T-helper 22 cell (primary cell): ENCODE results near the gene PCK2.
A peak's percentile ranks its signal among the peaks of the same experiment; 100 is the strongest.
"Not testable (repeated sequence)": the region's sequence is repeated elsewhere in the genome, so short reads cannot be mapped to it uniquely, and the experiment has no call there.

Experiments
- DNase-seq: peaks from one replicate; pipeline ENCODE4 v3.0.0-alpha.2; 2020; ENCODE audit warnings: low read depth

Gene PCK2

DNA sequence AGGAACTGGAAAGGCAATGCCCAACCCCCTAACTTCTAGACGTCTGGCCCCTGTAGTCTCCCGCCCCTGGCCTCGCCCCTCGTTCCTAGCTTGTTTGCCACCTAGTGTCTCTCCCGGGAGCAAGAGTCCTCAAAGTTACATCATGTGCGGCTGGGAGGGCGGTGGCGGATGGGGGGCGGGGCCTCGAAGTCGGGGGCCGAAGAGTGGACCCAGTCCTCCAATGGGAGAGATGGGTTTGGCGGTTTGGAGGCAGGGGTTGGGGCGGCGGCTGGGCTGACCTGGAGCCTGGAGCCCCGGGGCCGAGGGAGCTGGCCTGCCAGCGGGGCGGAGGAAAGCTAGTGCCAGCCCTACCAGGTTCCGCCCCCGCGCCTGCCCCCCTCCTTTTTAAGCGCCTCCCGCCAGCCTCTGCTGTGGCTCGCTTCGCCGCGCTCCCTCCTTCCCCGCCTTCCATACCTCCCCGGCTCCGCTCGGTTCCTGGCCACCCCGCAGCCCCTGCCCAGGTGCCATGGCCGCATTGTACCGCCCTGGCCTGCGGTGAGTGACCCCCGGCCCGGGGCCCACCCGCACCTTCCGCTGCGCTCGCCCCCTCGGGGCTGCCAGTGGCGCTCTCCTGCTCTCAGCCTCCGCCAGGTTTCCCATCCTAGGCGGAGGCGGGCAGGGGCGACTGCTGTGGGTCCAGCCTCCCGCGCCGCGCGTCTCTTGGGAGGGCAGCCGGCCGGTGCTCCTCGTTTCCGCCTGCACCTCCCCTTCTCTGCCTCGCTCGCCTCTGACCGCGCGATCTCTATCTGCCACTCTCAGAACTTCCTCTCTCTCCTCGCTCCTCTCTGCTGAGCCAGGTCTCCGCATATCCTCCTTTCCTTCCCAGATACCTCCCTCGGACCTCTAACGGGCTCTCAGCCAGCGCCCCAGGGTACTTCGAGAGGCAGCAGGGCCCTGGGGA lies at the start of gene PCK2:
Gene PCK2, plus strand, starts transcription at position 411 of the 940 bp plus-strand sequence. Its CDS starts 95 bp downstream, at position 506.
- peak; percentile 68 for DNase-seq

DNA sequence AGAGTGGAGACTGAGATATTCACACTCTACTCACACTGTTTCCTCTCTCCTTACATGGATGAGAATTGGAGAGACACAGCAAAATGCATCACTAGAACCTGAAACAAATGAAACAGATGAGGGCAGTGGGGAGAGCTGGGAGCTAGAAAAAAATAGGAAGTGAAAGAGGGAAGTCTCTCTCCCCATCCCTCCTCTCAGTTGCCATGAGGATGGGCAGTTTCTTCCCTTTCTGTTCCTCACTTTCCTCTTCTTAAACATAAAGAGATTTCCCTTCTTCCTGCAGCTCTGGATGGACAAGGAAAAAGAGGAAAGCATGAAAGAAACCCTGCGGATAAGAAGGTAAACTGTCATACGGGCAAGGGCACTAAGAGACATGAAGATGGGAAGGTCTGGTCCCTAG lies 45.1 kb upstream of the PCK2 start:
- not testable (repeated sequence) for DNase-seq

DNA sequence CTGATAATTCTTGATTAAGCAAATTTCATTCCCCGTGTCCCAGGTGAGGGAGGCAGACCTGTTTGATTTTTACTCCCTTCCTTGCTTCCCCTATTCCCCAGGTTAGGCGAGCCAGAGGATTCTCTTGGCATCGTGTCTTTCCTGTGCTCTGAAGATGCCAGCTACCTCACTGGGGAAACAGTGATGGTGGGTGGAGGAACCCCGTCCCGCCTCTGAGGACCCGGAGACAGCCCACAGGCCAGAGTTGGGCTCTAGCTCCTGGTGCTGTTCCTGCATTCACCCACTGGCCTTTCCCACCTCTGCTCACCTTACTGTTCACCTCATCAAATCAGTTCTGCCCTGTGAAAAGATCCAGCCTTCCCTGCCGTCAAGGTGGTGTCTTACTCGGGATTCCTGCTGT lies 43.4 kb upstream of the PCK2 start:
- not testable (repeated sequence) for DNase-seq

DNA sequence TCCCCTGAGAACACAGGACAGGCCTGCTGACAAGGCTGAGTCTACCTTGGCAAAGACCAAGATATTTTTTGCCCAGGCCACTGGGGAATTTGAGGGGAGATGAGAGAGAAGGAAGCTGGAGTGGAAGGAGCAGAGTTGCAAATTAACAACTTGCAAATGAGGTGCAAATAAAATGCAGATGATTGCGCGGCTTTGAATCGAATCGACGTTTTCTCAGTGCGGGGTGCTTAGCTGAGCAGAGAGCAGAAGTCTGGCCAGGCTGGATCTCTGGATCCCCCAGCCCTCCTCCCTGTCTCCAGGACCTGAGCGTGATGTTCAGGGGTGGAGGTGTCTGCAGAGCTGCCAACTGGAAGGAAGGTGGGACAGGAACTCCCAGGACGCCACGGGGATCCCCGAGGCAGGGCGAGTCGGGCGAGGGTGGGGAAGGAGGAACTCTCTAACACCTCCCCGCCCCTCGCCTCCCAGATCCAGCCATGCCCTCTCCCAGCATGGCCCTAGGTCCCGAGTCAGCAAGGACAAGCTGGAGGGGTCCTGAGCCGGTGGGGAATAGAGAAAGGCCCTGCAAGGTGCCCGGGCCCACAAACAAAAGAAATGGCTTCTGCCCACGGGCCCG lies 42.8 kb upstream of the PCK2 start:
- DNase-seq: no peak

DNA sequence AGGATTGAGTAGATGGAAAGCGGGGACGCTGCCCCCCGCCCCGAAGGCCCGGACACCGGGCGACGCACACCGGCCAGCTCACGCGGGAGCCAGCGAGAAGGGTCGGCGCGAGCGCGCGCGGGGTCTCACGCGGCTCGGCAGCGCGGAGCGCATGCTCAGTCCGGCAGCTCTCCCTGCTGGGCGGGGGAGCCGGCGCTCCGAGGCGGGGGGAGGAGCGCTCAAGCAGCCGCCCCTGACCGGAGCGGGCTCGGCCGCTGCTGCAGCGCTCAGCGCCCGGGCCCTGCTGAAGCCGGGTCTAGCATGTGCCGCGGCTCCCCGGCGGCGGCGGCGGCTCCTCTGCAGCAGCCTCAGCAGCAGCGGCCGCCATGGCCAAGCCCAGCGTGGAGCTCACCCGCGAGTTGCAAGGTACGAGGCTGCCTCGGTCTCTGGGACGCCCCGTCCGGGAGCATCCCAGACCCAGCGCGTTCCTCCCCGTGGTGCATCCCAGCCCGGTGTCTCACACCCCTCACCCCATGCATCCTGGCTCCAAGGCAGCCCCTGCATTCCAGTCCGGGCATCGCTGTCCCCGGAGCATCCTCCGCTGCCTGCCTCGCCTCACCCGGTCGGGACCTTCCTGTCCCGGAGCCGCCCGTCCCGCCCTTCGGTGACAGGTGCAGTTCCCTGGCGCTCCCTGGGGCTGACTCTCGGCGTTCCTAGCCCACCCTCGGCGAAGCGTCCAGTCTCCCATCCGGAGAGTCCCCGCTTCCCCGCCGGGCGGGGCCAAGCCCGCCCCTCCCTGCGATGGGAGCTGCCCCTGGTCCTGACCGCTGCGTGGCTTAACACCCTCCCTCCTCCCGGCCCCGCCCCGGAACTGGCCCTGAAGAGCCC lies 42.1 kb upstream of the PCK2 start, which contains the start of gene CARMIL3:
Gene CARMIL3, plus strand, starts transcription at position 221 of the 867 bp plus-strand sequence. Its CDS starts 145 bp downstream, at position 366.
- DNase-seq: peak; percentile 14

DNA sequence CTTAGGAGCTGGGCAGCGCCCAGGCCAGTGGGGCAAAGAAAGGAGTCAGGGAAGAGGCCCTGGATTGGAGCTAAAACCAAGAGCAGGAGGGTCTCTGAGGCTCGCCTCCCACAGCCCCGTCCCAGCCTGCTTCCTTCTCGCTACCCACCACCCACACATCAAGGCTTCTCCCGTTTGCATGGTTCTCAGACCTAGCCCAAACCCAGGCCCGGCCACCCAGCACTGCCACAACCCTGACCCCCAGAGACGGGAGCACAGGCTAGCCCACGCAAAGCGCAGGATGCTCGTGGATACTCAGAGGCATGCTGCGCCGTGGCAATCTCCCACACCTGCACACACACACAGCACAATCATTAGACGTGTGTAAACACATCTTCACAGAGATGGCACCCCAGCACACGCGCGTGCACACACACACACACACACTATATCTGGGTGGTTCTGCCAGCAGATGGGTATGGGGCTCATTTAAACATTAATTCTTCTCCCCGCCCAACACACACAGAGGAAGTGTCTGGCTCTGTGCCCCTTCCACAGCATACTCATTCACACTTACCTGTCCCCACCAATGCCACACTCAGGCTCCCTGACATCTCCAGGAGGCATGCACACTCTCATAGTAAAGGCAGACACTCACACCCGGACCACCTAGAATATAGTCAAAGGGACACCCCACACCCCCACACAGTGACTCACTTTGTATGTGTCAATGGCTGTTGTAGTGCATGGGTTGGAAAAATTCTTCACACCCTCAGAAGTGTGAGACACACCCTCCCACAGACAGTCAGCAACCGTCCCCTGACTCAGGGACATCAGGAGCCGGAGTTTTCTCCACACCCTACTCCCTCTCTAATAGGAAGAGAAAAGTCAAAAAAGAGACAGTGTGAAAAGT lies 41.2 kb upstream of the PCK2 start:
- no peak for DNase-seq

DNA sequence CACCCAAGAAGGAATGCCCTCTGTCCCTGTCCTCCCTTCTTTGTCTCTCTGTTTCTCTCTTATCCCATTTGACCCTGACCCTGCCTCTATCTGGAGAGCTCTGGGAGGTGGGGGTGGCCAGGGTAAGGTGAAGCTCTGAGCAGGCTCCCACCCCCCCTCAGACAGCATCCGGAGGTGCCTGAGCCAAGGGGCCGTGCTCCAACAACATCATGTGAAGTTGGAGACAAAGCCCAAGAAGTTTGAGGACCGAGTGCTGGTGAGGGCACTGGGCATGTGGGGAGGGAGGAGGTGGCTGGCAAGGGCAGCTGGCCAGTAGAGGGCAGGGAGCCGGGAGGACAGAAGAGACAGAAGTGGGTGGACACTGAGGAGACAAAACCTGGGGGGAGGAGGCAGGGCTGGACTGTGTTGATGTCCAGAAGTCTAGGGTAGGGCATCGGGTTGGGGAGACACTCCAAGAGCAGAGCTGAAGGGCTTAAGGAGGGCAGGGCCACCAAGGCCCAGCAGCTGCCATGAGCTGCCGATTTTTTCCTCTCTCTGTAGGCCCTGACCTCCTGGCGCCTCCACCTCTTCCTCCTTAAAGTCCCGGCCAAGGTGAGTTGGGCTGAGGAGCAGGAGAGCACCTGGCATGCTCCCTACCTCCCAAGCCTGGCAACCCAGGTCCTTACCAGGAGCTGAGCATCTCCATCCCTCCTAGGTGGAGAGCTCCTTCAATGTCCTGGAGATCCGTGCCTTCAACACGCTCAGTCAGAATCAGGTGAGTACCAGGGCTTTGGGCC lies 40.4 kb upstream of the PCK2 start:
- no peak for DNase-seq

DNA sequence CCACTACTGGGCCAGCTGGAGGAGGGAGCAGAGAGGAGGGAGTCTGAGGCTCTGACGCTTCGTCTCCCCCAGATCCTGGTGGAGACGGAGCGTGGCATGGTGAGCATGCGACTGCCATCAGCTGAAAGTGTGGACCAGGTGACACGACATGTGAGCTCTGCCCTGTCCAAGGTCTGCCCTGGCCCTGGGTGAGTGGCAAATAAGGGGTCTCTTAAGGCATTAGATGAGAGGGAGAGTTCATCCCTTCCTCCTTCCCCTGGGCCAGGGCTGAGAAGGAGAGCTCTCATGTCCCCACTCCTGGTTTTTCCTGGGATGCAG lies 39.8 kb upstream of the PCK2 start:
- no peak for DNase-seq

DNA sequence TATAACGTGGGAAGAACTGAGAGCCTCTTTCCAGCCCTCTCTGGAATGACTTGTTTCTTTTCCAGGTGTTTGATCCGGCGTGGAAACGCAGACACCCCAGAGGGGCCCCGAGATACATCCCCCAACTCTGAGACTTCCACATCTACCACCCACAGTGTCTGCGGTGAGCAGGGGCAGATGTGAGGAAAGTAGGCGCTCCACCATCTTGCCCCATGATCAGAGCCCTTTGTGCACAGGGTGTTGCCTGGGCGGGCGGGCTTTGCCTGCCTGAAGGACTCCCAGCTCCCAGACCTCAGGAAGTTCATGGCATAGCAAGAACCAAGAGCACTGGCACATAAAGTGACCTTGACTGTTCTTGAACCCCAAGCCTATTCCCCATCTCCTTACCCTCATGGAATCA lies 39.5 kb upstream of the PCK2 start:
- DNase-seq: no peak

DNA sequence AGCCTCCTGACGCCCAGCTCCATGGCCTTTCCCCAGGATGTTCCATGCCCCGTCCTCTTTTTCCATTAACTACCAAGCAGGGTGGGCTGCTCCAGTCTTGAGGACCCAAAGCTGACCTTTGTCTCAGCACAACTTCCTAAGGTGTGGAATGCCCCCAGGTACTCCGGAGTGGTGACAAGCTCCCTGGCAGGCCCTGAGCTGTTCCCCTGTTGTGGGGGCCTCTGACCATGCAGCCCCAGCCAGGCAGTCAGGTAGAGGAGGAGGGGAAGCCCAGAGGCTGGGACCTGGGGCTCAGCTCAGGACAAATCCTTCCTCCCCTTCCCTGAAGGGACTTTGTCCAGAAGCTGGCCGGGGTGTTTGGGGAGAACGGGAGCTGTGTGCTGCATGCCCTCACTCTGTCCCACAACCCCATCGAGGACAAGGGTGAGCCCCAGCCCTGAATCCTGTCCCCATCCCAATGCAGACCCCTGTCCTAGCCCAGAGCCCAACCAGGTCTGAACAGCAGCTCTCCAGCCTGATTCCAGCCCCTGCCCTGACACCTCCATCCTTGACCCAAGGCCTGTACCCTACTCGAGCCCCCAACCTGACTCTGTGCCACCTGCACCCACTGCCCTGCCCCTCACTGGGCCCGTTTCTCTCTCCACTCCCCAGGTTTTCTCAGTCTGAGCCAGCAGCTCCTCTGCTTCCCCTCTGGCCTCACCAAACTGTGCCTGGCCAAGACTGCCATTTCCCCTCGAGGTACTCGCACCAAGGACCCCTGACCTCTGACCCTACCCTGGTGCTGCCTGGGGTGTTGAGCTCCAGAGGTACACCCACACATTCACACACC lies 37.9 kb upstream of the PCK2 start:
- no peak for DNase-seq

DNA sequence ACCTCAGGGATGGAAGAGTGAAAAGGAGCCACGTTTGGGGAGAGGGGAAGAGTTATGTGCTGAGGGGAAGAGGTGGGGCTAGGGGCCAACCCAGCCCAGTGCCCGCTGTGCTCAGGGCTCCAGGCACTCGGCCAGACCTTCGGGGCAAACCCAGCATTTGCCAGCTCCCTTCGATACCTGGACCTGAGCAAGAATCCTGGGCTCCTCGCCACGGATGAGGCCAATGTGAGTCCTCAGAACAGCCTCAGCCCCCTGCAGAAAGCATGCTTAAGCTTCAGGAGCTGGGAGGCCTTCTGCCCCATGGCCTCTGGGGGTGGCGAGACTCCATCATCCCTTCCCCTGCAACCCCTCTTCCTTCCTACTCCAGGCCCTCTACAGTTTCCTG lies 37.3 kb upstream of the PCK2 start:
- DNase-seq: no peak

DNA sequence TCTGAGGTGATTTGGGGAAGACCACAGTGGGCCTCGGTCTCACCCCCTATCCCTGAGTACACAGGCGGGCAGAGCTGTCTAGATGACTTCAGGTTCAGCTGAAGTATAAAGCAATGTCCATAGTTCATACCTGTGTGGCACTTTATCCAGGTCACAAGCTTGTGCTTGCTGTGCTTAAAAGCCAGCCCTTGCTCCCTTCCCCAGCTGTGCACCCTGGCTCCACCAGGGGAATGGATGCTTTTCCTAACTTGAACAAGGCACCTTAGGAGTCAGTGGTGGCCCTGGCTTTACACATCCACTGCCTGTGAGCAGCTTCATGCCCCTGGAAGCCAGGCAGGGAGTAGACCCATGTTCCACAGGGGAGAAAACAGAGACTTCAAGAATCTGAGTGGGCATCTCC lies 36.8 kb upstream of the PCK2 start:
- no peak for DNase-seq

DNA sequence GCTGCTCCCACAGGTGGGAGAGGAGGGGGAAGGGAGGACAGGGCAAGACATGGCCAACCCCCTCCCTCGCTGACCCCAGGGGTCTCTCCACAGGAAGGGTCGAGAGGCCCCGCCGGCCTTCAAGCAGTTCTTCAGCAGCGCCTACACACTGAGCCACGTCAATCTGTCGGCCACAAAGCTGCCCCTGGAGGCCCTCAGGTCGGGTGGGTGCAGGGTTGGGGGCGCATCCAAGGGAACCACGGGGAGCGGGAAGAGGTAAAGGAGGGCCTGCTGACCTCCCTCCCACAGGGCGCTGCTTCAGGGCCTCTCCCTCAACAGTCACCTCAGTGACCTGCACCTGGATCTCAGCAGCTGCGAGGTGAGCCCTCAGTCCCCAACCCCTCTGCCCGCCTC lies 36.2 kb upstream of the PCK2 start:
- no peak for DNase-seq

DNA sequence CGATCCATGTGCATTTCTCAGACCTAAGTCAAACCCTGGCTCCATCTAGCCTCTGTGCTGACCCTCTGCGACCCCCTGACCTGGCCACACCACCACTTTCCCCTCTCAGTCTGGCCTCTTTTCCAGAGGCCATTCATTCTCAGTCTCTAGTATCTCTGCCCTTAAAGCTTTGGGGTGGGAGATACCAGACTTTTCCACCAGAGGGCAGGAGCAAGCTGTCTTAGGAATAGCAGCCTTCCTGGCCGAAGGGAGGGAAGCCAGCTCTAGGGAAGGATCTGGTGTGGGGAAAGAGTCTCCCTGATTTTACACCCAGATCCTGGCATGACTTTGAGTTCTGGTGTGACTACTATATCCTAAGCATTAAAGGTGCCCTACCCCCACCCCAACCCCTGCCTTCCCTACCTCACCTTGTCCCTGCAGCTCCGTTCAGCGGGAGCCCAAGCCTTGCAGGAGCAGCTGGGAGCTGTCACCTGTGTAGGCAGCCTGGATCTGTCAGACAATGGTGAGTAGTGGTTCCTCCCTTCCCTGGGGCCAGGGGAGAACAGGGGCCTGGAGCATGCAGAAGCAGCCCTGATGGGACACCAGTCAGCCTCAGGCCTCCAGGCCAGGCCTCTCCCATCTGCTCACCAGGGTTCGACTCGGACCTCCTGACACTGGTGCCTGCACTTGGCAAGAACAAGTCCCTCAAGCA lies 35.7 kb upstream of the PCK2 start:
- DNase-seq: no peak

DNA sequence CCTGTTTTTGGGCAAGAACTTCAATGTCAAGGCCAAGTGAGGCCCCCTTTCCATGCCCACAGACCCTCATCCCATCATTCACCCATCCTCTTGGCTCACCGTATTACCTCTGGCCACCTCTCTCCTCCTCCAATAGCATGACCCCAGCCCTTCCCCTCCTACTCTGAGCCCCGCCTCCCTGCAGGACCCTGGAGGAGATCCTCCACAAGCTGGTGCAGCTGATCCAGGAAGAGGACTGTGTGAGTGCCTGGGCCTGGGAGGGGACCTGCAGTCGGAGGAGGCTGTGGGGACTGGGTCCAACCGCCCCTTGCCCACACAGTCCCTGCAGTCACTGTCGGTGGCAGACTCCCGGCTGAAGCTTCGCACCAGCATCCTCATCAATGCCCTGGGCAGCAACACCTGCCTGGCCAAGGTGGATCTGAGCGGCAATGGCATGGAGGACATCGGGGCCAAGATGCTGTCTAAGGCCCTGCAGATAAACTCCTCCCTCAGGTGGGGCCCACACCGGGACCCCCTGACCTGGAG lies 35.1 kb upstream of the PCK2 start:
- DNase-seq: no peak

DNA sequence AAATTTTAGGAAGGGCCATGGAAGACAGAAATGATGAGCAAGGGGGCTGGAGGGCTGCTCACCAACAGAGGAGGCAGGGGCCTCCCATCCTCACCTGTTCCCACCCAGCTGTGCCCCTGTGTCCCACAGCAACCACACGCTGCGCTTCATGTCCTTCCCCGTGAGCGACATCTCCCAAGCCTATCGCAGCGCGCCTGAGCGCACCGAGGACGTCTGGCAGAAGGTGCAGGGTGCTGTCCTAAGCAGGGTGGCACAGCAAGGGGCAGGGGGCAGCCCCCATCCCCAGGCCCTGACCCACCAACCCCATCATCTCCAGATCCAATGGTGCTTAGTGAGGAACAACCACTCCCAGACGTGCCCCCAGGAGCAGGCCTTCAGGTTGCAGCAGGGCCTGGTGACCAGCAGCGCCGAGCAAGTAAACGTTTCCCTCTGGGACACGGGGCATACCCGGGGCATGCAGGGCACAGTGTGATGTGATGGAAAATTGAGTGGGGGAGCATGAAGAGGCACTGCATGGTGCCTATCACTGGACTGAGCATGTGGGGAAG lies 34.2 kb upstream of the PCK2 start:
- DNase-seq: no peak

DNA sequence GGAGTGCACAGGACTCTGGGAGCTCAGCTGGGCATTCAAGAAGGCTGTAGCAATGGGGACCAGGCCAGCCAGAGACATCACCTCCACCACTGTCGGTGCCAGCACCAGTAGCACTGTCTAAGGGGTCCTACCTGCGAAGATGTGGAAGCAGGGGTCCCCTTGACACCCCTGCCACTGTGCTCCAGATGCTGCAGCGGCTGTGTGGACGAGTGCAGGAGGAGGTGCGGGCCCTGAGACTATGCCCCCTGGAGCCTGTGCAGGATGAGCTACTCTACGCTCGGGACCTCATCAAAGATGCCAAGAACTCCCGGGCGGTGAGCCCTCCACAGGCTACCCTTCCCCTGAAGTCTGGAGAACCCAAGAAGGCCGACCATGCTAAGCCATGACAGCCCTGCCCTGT lies 33.7 kb upstream of the PCK2 start:
- no peak for DNase-seq
